SKM-1 (cell line): ENCODE data around the gene SLC19A1.
"Not testable (repeated sequence)": the region's sequence is repeated elsewhere in the genome, so short reads cannot be mapped to it uniquely, and the experiment has no call there.

Experiments
- DNase-seq: peaks from one replicate; lab custom pipeline; 2025; ENCODE audit not compliant: unreplicated experiment; lab: John Stamatoyannopoulos, UW

SLC19A1 gene

DNA sequence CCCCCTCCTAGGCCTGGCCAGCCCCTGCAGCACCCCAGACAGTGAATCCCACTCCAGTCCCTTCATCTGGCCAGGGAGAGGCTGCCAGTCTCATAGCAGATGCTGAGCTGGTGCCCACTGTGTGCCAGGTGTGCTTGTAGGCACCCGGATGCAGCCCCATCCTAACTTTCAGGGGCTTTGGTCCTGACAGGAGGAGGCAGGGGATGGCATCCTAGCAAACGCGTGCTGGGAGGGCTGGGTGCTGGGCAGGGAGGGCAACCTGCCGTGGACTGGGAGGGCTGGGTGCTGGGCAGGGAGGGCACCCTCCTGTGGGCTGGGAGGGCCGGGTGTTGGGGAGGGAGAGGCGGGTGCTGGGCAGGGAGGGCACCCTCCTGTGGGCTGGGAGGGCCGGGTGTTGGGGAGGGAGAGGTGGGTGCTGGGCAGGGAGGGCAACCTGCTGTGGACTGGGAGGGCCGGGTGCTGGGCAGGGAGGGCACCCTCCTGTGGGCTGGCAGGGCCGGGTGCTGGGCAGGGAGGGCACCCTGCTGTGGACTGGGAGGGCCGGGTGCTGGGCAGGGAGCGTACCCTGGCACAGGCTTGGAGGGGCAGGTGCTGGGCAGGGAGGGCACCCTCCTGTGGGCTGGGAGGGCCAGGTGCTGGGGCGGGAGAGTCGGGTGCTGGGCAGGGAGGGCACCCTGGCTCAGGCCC lies 35.3 kb downstream of the SLC19A1 start:
- no peak for DNase-seq

GRCh38 chr21:45506241-45506817 lies 35.9 kb downstream of the SLC19A1 start:
- DNase-seq, result no peak

DNA sequence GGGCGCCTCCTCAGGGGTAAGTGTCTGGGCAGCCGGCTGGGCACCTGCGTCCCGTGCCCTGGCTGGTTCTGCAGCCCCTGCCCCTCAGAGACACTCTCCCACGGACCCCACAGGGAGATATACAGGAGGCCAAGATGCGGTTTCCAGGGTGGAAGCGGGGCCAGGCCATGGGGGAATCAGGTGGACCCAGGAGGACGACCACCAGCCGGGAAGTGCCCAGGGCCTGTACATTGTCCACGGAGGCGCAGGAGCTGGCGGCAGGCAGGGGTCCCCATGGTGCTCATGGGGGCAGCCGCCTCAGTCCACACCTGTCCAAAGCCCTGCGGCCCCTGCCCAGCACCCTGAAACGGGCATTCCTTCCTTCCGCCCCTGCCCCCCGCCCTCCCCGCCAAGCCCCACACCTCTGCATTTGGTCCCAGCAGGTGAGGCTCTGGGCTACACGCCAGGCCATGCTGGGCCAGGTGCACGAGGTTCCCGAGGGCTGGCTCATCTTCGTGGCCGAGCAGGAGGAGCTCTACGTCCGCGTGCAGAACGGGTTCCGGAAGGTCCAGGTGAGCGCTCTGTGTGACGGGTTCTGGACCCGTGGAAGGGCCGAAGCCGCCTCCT lies 36.7 kb downstream of the SLC19A1 start:
- DNase-seq, result no peak

- DNase-seq, result no peak
Observed at GRCh38 chr21:45504516-45505415, 37.5 kb downstream of the SLC19A1 start.

GRCh38 chr21:45504021-45504515 lies 38.2 kb downstream of the SLC19A1 start:
- no peak for DNase-seq

DNA sequence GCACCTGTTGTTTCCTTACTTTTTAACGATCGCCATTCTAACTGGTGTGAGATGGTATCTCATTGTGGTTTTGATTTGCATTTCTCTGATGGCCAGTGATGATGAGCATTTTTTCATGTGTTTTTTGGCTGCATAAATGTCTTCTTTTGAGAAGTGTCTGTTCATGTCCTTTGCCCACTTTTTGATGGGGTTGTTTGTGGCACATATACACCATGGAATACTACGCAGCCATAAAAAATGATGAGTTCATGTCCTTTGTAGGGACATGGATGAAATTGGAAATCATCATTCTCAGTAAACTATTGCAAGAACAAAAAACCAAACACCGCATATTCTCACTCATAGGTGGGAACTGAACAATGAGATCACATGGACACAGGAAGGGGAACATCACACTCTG lies 39.0 kb downstream of the SLC19A1 start:
- DNase-seq, result not testable (repeated sequence)

DNA sequence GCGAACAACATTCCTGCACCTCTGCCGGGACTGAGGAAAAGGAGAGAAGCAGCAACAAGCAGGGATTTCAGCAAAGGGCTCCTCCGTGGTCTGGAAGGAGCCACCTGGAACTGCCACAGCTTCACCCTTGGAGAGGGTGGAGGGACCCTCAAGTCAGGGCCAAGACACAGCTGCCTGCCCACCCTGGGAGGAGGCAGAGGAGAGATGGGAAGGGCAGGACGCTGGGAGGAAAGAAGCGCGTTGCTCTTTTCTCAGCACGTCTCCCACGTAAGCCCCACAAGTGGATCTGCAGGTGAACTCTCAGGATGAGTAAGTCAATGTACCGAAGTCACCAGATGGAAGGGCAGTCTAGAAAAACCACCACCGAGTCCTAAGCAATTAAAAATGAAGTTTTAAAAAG lies 39.6 kb downstream of the SLC19A1 start:
- no peak for DNase-seq

DNA sequence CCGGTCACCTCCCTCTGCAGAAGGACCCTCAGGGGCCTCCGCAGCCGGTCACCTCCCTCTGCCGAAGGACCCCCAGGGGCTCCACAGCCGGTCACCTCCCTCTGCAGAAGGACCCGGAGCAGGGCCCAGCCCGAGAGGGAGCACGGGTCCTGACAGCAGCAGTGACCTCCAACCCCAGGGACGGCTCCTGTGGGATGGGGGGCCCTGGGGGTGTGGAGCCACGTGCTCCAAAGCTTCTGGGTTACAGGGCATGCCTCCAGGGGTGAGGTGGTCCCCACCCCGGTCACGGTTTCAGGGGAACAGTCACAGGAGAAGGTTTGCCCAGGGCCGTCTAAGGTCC lies 40.3 kb downstream of the SLC19A1 start:
- no peak for DNase-seq

DNA sequence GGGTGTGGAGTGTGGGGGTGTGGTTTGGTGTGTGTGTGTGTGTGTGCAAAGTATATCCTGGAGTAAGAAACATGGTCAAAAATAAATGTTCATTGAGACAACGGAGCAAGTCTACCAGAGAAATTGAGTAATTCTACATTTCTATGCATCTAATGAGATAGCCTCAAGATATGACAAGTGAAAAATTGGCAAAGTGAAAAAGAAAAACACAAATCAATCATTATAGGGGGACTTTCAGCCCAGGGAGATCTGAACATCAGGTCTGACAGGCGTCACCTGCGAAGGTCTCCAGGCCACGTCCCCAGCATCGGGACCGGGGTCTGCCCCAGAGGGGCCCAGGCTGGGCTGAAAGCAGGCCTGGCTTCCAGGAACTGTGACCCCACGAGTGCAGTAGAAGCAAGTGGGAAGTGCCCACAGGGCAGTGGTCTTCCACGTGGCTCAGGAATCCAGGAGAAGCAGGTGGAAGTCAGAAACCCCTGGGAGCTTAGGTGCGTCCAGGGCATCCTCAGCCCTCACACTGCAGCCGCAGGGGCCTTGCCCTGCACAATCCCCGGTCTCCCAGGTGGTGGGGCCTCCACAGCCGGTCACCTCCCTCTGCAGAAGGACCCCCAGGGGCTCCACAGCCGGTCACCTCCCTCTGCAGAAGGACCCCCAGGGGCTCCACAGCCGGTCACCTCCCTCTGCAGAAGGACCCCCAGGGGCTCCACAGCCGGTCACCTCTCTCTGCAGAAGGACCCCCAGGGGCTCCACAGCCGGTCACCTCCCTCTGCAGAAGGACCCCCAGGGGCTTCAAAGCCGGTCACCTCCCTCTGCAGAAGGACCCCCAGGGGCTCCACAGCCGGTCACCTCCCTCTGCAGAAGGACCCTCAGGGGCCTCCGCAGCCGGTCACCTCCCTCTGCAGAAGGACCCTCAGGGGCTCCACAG lies 40.9 kb downstream of the SLC19A1 start:
- not testable (repeated sequence) for DNase-seq

GRCh38 chr21:45499970-45500577 lies 42.2 kb downstream of the SLC19A1 start:
- no peak for DNase-seq

- no peak for DNase-seq
Observed at GRCh38 chr21:45499201-45499750, 43.0 kb downstream of the SLC19A1 start.

DNA sequence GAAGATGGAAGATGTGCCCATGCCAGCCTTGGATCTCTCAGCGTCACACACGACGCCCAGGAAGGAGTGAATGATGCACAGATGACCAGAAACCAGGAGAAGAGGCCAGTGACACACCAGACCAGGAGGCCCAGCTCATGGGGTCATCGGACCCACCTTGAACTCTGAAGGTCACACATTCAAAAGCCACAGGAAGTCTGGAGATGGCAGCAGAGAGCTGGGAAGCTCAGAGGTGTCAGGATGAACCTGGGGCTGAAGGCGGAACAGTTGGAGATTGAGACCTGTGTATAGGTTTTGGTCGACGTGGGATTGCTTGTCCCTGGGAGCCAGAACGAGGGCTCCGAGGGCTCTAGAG lies 43.6 kb downstream of the SLC19A1 start:
- no peak for DNase-seq

DNA sequence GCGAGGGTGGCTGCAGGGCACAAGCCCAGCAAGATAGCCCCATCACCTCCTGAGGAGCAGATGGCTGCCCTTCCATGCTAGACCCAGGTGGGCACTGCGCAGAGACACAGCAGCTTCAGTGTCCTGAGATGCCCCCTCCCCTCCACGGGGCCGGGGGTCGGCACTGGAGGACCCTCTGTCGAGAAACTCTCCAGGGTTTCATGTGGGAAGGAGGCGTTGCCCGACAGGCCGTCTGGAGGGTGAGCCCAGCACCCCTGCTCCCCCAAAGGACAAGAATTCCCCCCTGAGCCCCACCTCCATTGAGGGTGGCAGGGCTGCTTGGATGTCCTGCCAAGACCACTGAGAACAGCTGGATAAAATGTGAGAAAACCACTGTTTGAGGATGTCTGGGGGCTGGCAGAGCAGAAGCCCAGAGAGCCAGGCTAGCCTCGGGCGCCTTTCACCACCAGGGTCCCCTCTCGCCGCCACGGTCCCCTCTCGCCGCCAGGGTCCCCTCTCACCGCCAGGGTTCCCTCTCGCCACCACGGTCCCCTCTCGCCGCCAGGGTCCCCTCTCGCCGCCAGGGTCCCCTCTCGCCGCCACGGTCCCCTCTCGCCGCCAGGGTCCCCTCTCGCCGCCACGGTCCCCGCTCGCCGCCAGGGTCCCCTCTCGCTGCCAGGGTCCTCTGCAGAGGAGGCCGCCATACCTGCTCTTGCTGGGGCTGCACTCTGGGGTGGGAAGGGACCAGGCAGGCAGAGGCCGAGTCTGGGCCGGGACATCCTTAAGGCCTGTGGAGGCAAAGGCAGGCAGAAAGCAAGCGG lies 44.2 kb downstream of the SLC19A1 start:
- DNase-seq, result no peak

DNA sequence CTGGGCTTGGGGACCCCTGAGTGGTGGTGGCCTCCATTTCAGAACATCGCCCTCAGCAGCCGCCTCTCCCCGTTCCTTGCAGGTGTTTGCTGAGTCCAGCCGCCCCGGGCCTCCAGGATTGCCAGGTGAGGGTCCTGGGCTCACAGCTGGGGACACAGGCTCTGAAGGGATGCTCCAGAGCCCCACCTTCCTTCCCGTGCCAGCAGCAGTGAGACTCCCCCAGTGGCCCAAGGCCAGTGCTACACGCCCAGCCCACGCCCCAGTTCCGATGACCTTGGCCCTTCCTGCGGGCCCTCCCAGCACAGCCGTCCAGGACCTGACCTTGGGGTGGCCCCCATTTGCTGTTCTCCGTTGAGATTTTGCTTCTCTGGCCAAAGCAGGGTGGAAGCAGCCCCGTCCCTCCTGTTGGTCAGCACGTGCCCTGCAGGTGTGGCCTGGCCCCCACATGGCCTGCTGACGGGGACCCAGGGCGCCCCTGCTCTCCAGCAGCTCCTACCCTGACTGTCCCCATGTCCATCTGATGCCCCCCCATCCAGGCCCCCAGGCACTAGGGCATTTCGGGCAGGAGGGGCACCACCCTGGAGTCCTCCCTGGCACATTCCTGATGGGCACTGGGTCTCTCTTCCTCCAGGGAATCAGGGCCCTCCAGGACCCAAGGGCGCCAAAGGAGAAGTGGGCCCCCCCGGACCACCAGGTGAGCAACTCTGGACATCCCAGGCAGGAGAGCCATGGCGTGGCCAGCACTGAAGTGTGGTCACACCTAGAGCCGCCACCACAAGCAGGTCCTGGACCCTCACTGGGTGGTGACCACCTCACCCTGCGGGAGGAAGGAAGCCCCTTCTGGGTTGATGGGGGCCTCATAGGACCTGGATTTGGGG lies 45.0 kb downstream of the SLC19A1 start:
- no peak for DNase-seq

DNA sequence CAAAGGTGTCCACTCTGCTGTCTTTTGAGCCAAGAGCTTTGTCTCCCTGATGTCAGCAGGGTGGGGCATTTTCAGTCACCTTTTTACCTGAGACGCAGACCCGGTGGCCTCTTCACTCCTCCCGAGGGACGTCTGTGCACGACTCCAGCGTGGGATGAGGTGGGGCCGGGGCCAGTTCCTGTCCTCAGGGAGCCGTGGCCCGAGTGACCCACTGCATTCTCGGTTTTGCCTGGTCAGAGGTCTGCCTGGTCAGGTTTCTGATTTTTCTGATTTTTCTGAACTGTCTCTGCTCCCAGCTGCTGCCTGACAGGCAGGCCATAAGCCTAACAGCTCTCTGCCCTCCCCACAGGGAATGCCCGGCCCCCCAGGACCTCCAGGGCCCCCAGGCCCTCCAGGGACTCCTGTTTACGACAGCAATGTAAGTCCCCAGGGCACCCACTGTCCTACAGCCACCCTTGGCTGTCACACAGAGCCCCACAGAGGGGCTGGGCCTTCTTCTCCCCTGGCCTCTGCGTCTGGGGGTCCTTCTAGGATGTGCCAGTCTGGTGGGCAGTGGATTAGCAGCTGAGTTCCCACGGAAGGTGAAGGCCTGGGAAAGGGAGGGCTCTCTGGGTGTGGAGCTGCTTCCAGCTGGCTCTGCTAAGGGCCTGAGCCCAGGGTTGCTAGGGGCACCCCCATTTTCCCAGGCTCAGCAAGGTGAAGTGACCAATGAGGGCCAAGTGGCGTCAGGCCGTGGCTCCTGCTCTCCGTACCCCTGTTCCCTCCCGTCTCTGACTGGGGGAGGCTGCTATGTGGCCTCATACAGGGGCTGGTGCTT lies 45.9 kb downstream of the SLC19A1 start:
- no peak for DNase-seq

DNA sequence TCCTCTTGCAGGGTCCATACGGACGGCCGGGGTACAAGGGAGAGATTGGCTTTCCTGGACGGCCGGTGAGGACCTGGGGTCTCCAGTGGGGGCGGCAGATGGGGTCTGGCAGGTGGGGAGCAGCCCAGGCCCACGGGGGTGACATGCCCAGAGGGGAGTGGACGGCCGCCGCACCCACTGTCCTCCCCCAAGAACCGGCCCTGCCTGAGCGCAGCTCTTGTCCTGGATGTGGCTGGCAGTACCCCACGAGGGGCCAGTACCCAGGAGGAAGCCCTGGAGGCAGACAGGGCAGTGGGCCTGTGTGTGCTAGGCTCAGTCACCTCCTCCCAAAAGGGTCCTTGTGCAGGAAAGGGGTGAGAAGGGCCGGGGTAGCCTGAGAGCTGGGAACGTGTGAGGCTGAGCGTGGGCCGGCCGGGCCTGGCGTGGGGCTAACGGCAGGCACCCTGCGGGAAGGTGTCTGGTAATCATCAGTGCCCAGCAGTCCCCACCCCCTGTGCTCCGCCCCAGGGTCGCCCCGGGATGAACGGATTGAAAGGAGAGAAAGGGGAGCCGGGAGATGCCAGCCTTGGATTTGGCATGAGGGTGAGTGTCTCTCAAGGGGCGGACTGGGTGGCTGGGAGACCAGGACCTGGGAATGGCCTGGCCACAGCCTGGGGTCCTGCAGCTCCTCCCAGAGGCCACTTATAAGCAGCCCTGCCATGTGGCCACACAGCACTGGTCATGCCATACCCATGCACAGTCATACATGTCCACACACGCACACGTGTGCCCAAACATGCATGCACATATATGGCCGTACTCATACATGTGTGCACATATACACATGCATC lies 47.2 kb downstream of the SLC19A1 start:
- DNase-seq, result no peak
